CD4-positive, alpha-beta memory T cell (primary cell): ENCODE data around the gene RNF38. TPM values are rescaled to one million over a fixed set of nuclear protein-coding genes. Genes with fewer than 3 reads are reported as not detected.

Experiments
- CTCF ChIA-PET: fragments of 350-600 bp; sonication (Branson Sonifier 250); formaldehyde crosslinking; loops from one replicate; lab custom pipeline; 2021; ENCODE audit warnings: inconsistent platforms; ENCODE audit not compliant: partially characterized antibody; lab: Charles Lee
- POLR2A ChIA-PET: fragments of 350-600 bp; sonication (Branson Sonifier 250); formaldehyde crosslinking; loops from one replicate; lab custom pipeline; 2021; ENCODE audit not compliant: partially characterized antibody; lab: Charles Lee
- DNase-seq, 5 donors: peaks; one replicate each; pipeline versions ENCODE4 v3.0.0 to v3.0.0-alpha.2; 2020 to 2022; ENCODE audit warnings: mixed read lengths in 1 of 5
- H3K27ac ChIP-seq: one replicate; pipeline ENCODE4 v1.7.0; 2013; ENCODE audit warnings: low read depth, low read length
- H3K27me3 ChIP-seq: 2 replicates; pipeline ENCODE4 v1.7.0; 2013; ENCODE audit warnings: mild to moderate bottlenecking, low read length, moderate library complexity; ENCODE audit not compliant: insufficient read depth
- H3K36me3 ChIP-seq: 2 replicates; pipeline ENCODE4 v1.7.0; 2013; ENCODE audit warnings: mild to moderate bottlenecking, low read length, moderate library complexity; ENCODE audit not compliant: insufficient read depth
- H3K4me1 ChIP-seq: 2 replicates; pipeline ENCODE4 v1.7.0; 2013; ENCODE audit warnings: mild to moderate bottlenecking, low read length, moderate library complexity; ENCODE audit not compliant: insufficient read depth
- H3K4me3 ChIP-seq, 2 donors: one replicate each; pipeline ENCODE4 v1.7.0; 2013; ENCODE audit warnings: low read length in 2 of 2, mild to moderate bottlenecking in 1 of 2
- H3K9me3 ChIP-seq, 2 donors: one replicate each; pipeline ENCODE4 v1.7.0; 2013; ENCODE audit warnings: low read length in 2 of 2, control low read depth in 1 of 2; ENCODE audit not compliant: control insufficient read depth in 1 of 2
- H3K27ac Mint-ChIP-seq, 7 donors: one replicate each; pipeline ENCODE4 v1.8.0; 2020 to 2021; ENCODE audit warnings: mixed read lengths in 7 of 7, mild to moderate bottlenecking in 6 of 7, inconsistent platforms in 3 of 7, moderate library complexity in 3 of 7
- H3K27me3 Mint-ChIP-seq, 2 donors: one replicate each; pipeline ENCODE4 v1.8.0; 2020 to 2021; ENCODE audit warnings: mixed read lengths in 2 of 2
- H3K36me3 Mint-ChIP-seq, 2 donors: one replicate each; pipeline ENCODE4 v1.8.0; 2020 to 2021; ENCODE audit warnings: mixed read lengths in 2 of 2, inconsistent platforms in 1 of 2, mild to moderate bottlenecking in 1 of 2
- H3K4me1 Mint-ChIP-seq, 4 donors: one replicate each; pipeline ENCODE4 v1.8.0; 2020 to 2021; ENCODE audit warnings: mixed read lengths in 4 of 4, mild to moderate bottlenecking in 1 of 4
- H3K4me3 Mint-ChIP-seq, 8 donors: one replicate each; pipeline ENCODE4 v1.8.0; 2020 to 2021; ENCODE audit warnings: mixed read lengths in 8 of 8, mild to moderate bottlenecking in 7 of 8, moderate library complexity in 6 of 8, inconsistent platforms in 3 of 8
- H3K9me3 Mint-ChIP-seq, 8 donors: one replicate each; pipeline ENCODE4 v1.8.0; 2020 to 2021; ENCODE audit warnings: mixed read lengths in 8 of 8, mild to moderate bottlenecking in 5 of 8, inconsistent platforms in 3 of 8, moderate library complexity in 1 of 8
- intact Hi-C: fragments of 100-400 bp; cut with micrococcal nuclease; formaldehyde crosslinking; loops from one replicate; pipeline ENCODE4 v1.15.1; 2023
- polyA plus RNA-seq, 2 donors: library from polyadenylated mRNA; unstranded; fragments of 300-500 nt; fragmentation: Illumina TruSeq; gene quantifications; one replicate each; pipeline ENCODE4 v1.2.3, GENCODE V29; 2021
- total RNA-seq, 2 experiments: library from RNA; stranded (reverse); gene quantifications; one replicate each; pipeline ENCODE4 v1.2.3, GENCODE V29; 2021

The RNF38 gene
- total and polyA plus RNA-seq, 4 experiments from 2014 or later = 16.5 to 78.3 (median 55.4) TPM

- Mint-ChIP-seq H3K36me3 (peaks cover 37 to 57% of the 10 kb centered on the region in 2 donors), H3K27ac (peak overlapping the region in 3 of 7 donors; percentile 9 to 65 (median 18))
- CTCF ChIA-PET = interaction anchor here (5.0 kb wide), 1 partner anchor 8 kb away, joined by 36 read pairs; no protein-coding TSS in a partner anchor
Observed at GRCh38 chr9:36337002-36337401, 63.1 kb downstream of the RNF38 start.

GRCh38 chr9:36336131-36336907, 63.8 kb downstream of the RNF38 start:
- ChIA-PET POLR2A (interaction anchor here (0.5 kb wide), 1 partner anchor 88 kb away, joined by 4 read pairs; no protein-coding TSS in a partner anchor), CTCF (interaction anchor here (5.0 kb wide), 1 partner anchor 7 kb away, joined by 36 read pairs; no protein-coding TSS in a partner anchor)
- Mint-ChIP-seq H3K4me3 (no peak overlapping the region), H3K9me3 (no peaks in the 10 kb centered on the region), H3K4me1 (no peaks in the 10 kb centered on the region), H3K27ac (peak overlapping the region in 1 of 7 donors; percentile 59), H3K27me3 (no peaks in the 10 kb centered on the region), H3K36me3 (peaks cover 34 to 53% of the 10 kb centered on the region in 2 donors)
- no peak overlapping the region for H3K4me3 ChIP-seq
- peaks cover 36% of the 10 kb centered on the region for H3K36me3 ChIP-seq
- no peaks in the 10 kb centered on the region for H3K9me3 ChIP-seq
- H3K27me3 ChIP-seq = no peaks in the 10 kb centered on the region
- no peak overlapping the region for H3K27ac ChIP-seq
- DNase-seq = no peak
- intact Hi-C loops = loop anchor here (10.0 kb wide), 1 partner anchor 382 kb away; the partner anchor contains the start of gene OR2S2
- no peaks in the 10 kb centered on the region for H3K4me1 ChIP-seq

More at GRCh38 chr9:36337002-36337401, 63.1 kb downstream of the RNF38 start:
- Histone ChIP-seq H3K4me3 (no peak overlapping the region), H3K27me3 (no peaks in the 10 kb centered on the region), H3K9me3 (no peaks in the 10 kb centered on the region), H3K36me3 (peaks cover 39% of the 10 kb centered on the region), H3K4me1 (no peaks in the 10 kb centered on the region), H3K27ac (no peak overlapping the region)
- DNase-seq = no peak
- H3K4me3 Mint-ChIP-seq = no peak overlapping the region
- POLR2A ChIA-PET = interaction anchor here (0.5 kb wide), 1 partner anchor 89 kb away, joined by 4 read pairs; no protein-coding TSS in a partner anchor
- H3K27me3 Mint-ChIP-seq = no peaks in the 10 kb centered on the region
- no peaks in the 10 kb centered on the region for H3K4me1 Mint-ChIP-seq
- H3K9me3 Mint-ChIP-seq = no peaks in the 10 kb centered on the region
- intact Hi-C loops = loop anchor here (10.0 kb wide), 1 partner anchor 382 kb away; the partner anchor contains the start of gene OR2S2

GRCh38 chr9:36332006-36332405, 68.1 kb downstream of the RNF38 start:
- POLR2A ChIA-PET = interaction anchor here (0.8 kb wide), 1 partner anchor 83 kb away, joined by 3 read pairs; no protein-coding TSS in a partner anchor
- intact Hi-C loops = loop anchor here (10.0 kb wide), 1 partner anchor 377 kb away; the partner anchor contains the start of gene OR2S2
- no peaks in the 10 kb centered on the region for H3K27me3 ChIP-seq
- Mint-ChIP-seq H3K36me3 (peaks cover 10 to 12% of the 10 kb centered on the region in 2 donors), H3K27me3 (no peaks in the 10 kb centered on the region), H3K4me1 (peaks cover 0 to 4% (median 3%) of the 10 kb centered on the region in 4 donors), H3K27ac (no peak overlapping the region), H3K9me3 (no peaks in the 10 kb centered on the region), H3K4me3 (no peak overlapping the region)
- H3K4me1 ChIP-seq = no peaks in the 10 kb centered on the region
- no peak for DNase-seq
- H3K4me3 ChIP-seq = no peak overlapping the region
- H3K36me3 ChIP-seq = peaks cover 7% of the 10 kb centered on the region
- H3K27ac ChIP-seq = no peak overlapping the region
- no peaks in the 10 kb centered on the region for H3K9me3 ChIP-seq
- CTCF ChIA-PET = interaction anchor here (1.6 to 7.7 kb wide), 5 partner anchors 11 to 142 kb away, joined by 5 to 113 read pairs (median 26); partner anchors contain the start of gene CLTA

- Mint-ChIP-seq H3K27me3 (no peaks in the 10 kb centered on the region), H3K36me3 (no peaks in the 10 kb centered on the region)
- CTCF ChIA-PET = interaction anchor here (0.6 to 7.7 kb wide), 31 partner anchors 9 to 404 kb away, joined by 3 to 113 read pairs (median 5); partner anchors contain the start of gene CLTA
Observed at GRCh38 chr9:36328798-36329411, 71.2 kb downstream of the RNF38 start.

GRCh38 chr9:36325081-36325828, 74.8 kb downstream of the RNF38 start:
- Histone ChIP-seq H3K27me3 (no peaks in the 10 kb centered on the region), H3K9me3 (no peaks in the 10 kb centered on the region), H3K36me3 (no peaks in the 10 kb centered on the region), H3K4me1 (no peaks in the 10 kb centered on the region), H3K27ac (no peak overlapping the region), H3K4me3 (no peak overlapping the region)
- Mint-ChIP-seq H3K4me3 (no peak overlapping the region), H3K27ac (no peak overlapping the region), H3K27me3 (no peaks in the 10 kb centered on the region), H3K36me3 (no peaks in the 10 kb centered on the region), H3K9me3 (peaks cover 0 to 4% (median 0%) of the 10 kb centered on the region in 8 donors), H3K4me1 (peaks cover 0 to 5% (median 3%) of the 10 kb centered on the region in 4 donors)
- intact Hi-C loops = no loop called here
- CTCF ChIA-PET = interaction anchor here (1.5 kb wide), 1 partner anchor 19 kb away, joined by 3 read pairs; no protein-coding TSS in a partner anchor
- DNase-seq = no peak
- POLR2A ChIA-PET = no interaction called here

More at GRCh38 chr9:36328798-36329411, 71.2 kb downstream of the RNF38 start:
- Mint-ChIP-seq H3K4me1 (peaks cover 0 to 4% (median 3%) of the 10 kb centered on the region in 4 donors), H3K9me3 (peaks cover 0 to 2% (median 0%) of the 10 kb centered on the region in 8 donors), H3K27ac (no peak overlapping the region), H3K4me3 (peak overlapping the region in 2 of 8 donors; percentile 29 to 48)
- H3K4me1 ChIP-seq = no peaks in the 10 kb centered on the region
- POLR2A ChIA-PET = interaction anchor here (1.0 to 1.3 kb wide), 2 partner anchors 70 to 139 kb away, joined by 4 to 13 read pairs; partner anchors contain the start of genes CLTA and GNE
- intact Hi-C loops = loop anchor here (1.0 kb wide), 3 partner anchors 81 to 226 kb away; partner anchors contain the start of gene CLTA
- no peaks in the 10 kb centered on the region for H3K9me3 ChIP-seq
- H3K36me3 ChIP-seq = no peaks in the 10 kb centered on the region
- DNase-seq = peak; percentile 46 to 64 (median 60)
- H3K27ac ChIP-seq = no peak overlapping the region
- H3K27me3 ChIP-seq = no peaks in the 10 kb centered on the region
- no peak overlapping the region for H3K4me3 ChIP-seq

DNA sequence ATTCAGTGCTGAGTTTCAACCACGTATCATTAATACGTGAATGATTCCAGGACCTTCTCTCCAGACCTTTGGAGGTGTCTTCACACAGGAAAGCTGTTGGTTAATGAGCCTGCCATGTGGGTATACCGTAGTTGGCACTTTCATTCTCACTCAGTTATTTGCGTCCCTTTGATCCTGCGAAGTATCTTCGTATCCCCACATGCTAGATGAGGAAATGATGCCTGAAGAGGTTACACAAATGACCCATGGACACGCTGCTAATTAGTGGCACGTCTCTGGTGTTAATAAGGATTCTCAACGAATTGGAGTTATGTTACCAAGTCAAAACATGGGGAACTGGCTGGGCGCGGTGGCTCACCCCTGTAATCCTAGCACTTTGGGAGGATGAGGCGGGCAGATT, 76.1 kb downstream of the RNF38 start:
- intact Hi-C loops = no loop called here
- POLR2A ChIA-PET = no interaction called here

More for the DNA sequence above, 76.1 kb downstream of the RNF38 start:
- Histone ChIP-seq H3K9me3 (no peaks in the 10 kb centered on the region), H3K4me3 (no peak overlapping the region), H3K4me1 (no peaks in the 10 kb centered on the region), H3K27me3 (no peaks in the 10 kb centered on the region), H3K36me3 (no peaks in the 10 kb centered on the region), H3K27ac (no peak overlapping the region)
- DNase-seq = no peak
- peaks cover 0 to 4% (median 0%) of the 10 kb centered on the region in 8 donors for H3K9me3 Mint-ChIP-seq
- CTCF ChIA-PET = no interaction called here
- no peaks in the 10 kb centered on the region for H3K27me3 Mint-ChIP-seq
- H3K36me3 Mint-ChIP-seq = no peaks in the 10 kb centered on the region
- H3K4me1 Mint-ChIP-seq = peaks cover 0 to 5% (median 3%) of the 10 kb centered on the region in 4 donors
- H3K4me3 Mint-ChIP-seq = no peak overlapping the region
- H3K27ac Mint-ChIP-seq = peak overlapping the region in 1 of 7 donors; percentile 29
